Right renal pelvis (tissue), 4 donors: ENCODE results near the gene IL17REL. TPM values are rescaled to one million over a fixed set of nuclear protein-coding genes. Genes with fewer than 3 reads are reported as not detected.

ENCODE experiments used
- DNase-seq, 4 donors: peaks; one replicate each; pipeline ENCODE4 v3.0.0-alpha.2; 2013; ENCODE audit warnings: low read depth in 4 of 4, low spot score in 3 of 4, missing footprints in 1 of 4
- polyA plus RNA-seq, 4 donors: library from polyadenylated mRNA; unstranded; fragments of 120-200 nt; gene quantifications; one replicate each; pipeline ENCODE4 v1.2.1, GENCODE V29; 2013; ENCODE audit not compliant: insufficient read length in 4 of 4

IL17REL gene
- polyA plus RNA-seq, 4 donors: 0.03 TPM; not detected in 3

DNA sequence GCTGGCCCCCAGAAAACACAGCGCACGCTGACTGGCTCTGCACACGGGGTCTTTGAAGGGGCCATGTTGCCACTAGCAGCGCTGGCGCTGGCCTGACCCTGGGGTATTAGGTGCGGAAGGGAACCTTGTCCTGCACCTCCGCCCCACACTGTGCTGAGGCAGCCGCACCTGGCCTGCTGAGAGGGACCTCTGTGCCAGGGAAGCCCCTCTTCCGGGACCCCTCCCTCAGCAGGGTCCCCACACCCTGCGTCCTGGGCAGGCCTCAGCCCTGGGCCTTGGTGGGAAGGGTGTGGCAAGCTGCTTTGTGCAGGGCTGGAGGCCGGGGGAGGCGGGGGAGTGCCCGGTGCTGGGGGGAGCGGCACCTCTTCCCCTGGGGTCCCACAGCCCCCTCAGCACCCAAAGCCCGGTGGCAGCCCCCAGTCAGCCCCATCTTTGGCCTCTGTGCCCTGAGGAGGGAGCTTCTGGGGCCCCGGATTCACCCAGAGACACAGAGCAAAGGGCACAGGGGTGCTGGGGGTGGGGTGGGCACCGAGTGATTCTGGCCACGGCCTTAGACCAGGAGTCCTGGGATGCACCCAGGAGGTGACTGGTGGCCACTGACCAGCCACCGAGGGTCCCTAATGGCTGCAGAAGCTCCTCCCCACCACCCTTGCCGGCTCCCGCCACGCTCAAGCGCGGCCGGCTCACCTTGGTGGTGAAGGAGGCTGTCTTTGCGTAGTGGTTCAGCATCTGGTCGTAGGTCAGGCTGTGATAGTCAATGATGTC is 34.1 kb upstream of the IL17REL start:
- DNase-seq: no peak

DNA sequence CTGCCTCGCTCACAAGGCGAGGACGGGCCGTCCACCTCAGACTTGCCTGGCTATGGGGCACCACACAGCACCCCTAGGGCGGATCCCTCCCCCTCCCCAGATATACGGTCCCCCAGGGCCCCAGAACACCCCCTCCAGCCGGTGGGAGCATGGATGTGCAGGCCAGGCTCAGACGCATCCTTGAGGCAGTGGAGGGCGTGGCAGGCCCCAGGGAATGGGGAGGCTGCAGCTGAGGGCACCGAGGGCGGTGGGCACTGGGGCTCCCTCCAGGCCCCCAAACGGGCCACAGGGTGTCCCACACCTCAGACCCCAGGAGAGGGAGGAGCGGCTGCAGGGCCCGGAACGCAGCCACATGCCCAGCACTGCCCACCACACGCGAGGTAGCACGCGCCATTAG is 33.5 kb upstream of the IL17REL start:
- DNase-seq: no peak

DNA sequence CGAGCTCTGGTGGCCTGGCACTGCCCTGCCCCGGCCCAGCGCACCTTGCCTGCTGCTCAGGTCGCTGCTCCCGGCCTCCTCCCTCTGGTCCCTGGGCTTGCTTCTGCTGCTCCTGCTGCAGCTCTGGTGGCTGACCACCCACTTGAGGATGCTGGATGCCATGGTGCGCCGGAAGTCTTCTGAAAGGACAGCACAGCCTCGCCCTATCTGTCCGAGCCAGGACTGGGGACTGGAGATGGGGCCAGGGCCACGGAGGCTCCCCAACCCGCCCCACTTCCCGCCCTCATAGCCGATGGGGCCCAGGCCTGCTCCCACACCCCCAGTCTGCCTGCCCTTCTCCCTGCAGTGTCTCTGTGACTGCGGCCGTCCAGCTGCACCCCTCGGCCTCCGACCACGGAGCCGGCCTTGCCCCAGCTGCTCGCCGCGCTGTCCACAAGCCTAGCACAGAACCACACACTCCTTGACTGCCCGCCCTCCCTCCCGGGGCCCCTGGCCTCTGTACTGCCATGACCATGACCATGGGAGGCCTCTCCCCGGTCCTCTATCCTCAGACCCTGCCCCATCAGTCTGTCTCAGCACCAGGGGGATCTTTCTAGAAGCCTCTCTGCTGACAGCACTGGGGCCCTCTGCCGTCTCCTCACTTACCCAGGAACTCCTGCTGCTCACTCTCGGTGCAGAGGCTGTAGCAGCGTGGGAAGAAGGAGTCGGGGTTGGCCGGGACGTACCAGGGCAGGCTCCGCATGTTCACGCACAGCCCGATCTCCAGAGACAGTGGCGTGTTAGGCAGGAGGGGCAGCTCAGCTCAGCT is 32.9 kb upstream of the IL17REL start:
- DNase-seq: no peak

- DNase-seq: no peak
Measured at GRCh38 chr22:50044485-50045118, 32.0 kb upstream of the IL17REL start.

DNA sequence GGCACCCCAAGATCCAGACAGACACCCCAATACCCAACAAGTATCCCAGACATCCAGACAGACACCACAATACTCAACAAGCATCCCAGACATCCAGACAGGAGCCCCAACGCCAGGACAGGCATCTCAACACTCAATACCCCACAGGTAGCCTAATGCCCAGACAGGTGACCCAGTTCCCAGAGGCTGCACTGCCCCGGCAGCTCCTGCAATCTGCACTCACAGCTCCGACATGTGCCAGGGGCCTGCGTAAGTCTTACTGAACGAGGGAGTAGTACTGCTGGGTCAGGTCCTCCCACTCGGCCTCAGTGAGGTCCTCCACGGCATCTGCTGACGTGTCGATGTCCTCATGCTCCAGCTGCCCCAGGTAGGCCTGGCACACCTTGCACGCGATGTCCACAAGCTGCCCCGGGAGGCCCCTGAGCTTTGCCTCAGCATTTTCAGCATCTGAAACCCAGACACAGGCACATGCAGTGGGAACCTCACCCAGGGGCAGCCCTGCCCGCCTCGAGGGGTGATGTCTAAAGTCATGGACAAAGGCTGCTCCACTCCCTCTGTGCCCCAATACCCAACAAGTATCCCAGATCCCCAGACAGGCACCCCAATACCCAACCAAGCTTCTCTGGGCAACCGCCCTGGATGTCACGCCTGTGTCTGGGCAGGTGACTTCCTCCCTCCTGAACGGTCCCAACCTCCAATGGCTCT is 28.9 kb upstream of the IL17REL start:
- DNase-seq: no peak

GRCh38 chr22:50040717-50041116 is 28.2 kb upstream of the IL17REL start:
- DNase-seq: no peak

DNA sequence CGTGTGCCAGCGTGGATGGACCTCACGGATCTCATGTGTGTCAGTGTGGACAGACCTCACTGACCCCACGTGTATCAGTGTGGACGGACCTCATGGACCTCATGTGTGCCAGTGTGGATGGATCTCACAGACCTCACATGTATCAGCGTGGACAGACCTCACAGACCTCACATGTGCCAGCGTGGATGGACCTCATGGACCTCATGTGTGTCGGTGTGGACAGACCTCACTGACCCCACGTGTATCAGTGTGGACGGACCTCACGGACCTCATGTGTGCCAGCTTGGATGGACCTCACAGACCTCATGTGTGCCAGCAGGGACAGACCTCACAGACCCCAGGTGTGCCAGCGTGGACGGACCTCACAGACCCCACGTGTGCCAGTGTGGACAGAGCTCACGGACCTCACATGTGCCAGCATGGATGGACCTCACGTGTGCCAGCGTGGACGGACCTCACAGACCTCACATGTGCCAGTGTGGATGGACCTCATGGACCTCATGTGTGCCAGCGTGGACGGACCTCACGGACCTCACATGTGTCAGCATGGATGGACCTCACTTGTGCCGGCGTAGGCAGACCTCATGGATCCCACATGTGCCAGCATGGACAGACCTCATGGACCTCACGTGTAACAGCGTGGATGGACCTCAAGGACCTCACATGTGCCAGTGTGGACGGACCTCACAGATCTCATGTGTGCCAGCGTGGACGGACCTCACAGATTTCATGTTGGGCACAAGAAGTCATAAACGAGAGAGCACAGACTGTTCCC is 27.3 kb upstream of the IL17REL start:
- DNase-seq: no peak

- DNase-seq: no peak
Measured at GRCh38 chr22:50035976-50036724, 23.6 kb upstream of the IL17REL start.

- DNase-seq: no peak
Measured at GRCh38 chr22:50035131-50035881, 22.7 kb upstream of the IL17REL start.

DNA sequence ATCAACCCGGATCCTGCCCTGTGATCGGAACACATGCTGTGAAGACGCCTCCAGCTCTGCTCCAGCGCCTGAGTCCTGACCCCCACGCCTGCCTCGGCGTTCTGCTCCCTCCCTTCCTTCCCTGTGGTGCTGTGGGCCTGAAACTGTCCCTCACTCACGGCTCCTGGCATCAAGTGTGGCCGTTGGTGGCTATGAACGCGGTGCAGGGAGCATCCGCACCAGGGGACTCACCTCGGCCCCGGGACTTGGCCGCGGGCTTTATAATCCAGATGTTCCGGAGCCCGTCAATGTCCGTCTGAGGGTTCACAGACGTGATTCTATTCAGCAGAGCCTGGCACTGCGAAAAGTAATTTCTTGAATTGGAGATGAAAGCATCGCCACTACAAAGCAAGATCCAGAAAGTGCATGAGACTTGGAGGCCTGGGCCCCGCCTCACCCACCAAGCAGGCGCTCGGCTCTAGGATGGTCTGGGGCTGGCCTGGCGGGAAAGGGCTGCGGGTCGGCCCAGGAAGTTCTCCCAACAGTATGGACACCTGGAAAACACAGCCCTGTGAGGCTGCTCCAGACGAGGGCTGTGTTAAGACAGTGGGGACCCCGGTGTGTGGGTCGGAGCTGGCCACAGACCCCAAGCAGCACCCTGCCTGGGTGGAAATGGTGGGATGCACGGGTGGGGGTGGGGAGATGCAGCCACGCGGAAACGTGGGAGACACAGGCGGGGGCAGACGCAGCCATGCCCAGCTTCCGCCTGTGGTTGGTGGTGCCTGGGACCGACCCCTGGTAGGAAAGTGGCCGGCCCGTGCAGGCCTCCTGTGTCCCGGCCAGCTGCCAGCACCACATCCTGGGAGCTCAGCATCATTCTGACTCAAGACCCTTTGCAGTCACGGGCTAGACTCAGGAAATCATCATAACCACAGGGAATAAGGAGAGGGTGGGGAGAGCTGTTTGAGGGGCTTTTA is 21.8 kb upstream of the IL17REL start:
- no peak for DNase-seq

DNA sequence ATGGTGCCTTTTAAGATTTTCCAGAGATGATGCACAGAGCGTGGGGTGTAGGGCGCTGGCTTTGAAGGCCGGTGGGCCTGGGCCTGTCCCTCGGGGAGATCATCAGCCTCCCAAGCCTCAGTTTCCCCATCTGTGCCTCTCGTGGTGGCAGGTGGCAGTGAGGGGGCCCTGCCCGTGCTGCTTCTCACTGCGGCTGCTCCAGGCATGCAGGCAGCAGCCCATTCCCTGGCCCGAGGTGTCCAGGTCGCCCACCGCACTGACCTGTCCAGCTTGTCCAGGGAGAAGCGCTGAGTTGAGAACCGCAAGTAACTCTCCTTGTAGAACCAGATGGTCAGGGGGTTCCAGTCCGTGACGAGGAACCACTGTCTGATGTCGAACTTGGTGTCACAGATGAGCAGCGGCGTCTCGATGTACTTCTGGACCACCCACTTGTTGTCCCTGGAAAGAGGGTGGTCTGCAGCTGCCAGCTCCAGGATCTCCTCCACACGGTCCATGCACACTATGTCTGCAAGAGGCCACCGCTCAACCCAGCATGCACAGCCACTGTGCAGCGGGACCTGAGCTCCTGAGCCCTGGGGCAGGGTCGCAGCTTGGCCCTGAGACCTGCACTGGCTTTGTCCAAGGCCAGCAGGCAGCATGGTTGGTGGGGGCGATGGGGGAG is 20.5 kb upstream of the IL17REL start:
- DNase-seq: no peak

DNA sequence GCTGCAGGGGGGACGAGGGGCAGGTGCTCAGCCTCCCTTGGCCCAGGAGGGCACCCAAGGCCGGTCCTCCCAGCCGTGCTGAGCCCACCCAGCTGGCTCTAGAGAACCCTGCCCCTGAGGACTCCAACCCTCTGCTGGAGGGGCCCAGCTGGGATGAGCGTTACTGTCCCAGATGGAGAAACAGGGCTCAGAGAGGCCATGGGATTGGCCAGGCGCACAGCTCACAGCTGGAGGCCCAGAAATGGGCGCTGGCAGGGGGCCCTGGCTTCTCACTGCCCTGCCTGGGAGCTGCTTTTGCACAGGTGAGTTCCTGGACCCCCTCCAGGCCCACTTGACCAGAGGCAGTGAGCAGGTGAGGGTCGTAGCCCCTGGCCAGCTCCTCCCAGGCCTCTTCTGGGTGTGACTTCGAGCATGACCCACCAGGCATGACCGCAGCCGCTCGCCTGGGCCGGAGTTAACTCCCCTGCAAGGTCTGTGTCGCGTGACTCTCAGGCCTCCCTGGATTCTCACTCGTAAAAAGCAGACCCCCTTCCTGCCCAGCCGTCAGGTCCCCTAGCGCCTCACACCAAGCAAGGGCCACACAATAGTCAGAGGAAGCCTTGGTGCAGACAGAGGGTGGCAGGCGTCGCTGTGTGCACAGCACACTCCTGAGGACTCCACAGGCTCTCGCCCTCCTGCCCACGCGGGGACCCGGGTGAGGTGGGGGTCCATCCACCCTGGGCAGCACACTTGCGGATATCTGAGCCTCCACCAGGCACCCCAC is 19.7 kb upstream of the IL17REL start:
- peak in 1 of 4 donors; percentile 8 for DNase-seq

GRCh38 chr22:50031189-50032091 is 18.9 kb upstream of the IL17REL start:
- no peak for DNase-seq

- DNase-seq: peak; percentile 23 to 43 (median 26)
Measured at GRCh38 chr22:50030297-50031188, 18.0 kb upstream of the IL17REL start.
